ENCODE data around the gene GALNT14.

DNA sequence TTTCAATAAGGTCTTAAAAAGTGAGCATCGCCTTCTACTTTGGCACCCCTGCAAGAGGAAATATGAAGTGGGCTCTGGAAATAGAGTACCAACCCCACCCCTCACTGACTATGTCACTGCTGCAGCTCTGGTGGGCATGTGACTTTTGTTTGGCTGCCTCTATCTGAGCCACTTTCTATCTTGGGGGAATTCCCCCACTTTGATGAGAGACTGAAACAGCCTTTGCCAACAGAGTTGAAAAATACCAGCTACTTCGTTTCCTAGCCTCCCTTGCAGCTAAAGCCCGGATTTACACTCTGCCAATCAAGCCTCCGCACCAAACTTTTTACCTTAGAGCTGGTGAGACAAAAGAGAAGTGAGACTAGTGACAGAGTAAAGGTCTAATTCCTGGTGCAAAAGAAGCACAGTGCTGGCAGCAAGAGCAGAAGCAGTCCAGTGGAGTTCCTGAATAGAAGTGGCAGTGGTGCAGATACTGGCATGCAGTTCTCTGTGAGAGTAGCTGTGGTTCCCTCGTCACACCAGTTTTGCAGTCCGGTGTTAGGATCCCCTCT is 12.0 kb upstream of the GALNT14 start:
- TF ChIP-seq, protein P1, sequence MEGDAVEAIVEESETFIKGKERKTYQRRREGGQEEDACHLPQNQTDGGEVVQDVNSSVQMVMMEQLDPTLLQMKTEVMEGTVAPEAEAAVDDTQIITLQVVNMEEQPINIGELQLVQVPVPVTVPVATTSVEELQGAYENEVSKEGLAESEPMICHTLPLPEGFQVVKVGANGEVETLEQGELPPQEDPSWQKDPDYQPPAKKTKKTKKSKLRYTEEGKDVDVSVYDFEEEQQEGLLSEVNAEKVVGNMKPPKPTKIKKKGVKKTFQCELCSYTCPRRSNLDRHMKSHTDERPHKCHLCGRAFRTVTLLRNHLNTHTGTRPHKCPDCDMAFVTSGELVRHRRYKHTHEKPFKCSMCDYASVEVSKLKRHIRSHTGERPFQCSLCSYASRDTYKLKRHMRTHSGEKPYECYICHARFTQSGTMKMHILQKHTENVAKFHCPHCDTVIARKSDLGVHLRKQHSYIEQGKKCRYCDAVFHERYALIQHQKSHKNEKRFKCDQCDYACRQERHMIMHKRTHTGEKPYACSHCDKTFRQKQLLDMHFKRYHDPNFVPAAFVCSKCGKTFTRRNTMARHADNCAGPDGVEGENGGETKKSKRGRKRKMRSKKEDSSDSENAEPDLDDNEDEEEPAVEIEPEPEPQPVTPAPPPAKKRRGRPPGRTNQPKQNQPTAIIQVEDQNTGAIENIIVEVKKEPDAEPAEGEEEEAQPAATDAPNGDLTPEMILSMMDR (tag by site-specific recombination; IDR thresholded peaks at IDR 0.05) = no peak
- TF ChIP-seq, protein P2, sequence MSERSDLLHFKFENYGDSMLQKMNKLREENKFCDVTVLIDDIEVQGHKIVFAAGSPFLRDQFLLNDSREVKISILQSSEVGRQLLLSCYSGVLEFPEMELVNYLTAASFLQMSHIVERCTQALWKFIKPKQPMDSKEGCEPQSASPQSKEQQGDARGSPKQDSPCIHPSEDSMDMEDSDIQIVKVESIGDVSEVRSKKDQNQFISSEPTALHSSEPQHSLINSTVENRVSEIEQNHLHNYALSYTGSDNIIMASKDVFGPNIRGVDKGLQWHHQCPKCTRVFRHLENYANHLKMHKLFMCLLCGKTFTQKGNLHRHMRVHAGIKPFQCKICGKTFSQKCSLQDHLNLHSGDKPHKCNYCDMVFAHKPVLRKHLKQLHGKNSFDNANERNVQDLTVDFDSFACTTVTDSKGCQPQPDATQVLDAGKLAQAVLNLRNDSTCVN (tag by site-specific recombination; optimal IDR thresholded peaks at IDR 0.05) = no peak
- TF ChIP-seq ZNF174 (tag by site-specific recombination; IDR thresholded peaks at IDR 0.05) (no peak), YY1 (tag by site-specific recombination; IDR thresholded peaks at IDR 0.05) (no peak)
- TF ChIP-seq, protein P3, sequence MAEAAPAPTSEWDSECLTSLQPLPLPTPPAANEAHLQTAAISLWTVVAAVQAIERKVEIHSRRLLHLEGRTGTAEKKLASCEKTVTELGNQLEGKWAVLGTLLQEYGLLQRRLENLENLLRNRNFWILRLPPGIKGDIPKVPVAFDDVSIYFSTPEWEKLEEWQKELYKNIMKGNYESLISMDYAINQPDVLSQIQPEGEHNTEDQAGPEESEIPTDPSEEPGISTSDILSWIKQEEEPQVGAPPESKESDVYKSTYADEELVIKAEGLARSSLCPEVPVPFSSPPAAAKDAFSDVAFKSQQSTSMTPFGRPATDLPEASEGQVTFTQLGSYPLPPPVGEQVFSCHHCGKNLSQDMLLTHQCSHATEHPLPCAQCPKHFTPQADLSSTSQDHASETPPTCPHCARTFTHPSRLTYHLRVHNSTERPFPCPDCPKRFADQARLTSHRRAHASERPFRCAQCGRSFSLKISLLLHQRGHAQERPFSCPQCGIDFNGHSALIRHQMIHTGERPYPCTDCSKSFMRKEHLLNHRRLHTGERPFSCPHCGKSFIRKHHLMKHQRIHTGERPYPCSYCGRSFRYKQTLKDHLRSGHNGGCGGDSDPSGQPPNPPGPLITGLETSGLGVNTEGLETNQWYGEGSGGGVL (tag by site-specific recombination; IDR thresholded peaks at IDR 0.05) = no peak
